Endothelial cell (in vitro differentiated cells): ENCODE results near the gene ZNF70. TPM values are rescaled to one million over a fixed set of nuclear protein-coding genes. Genes with fewer than 3 reads are reported as not detected.

Experiments
- DNase-seq: peaks from one replicate; pipeline ENCODE4 v3.0.0; 2021; ENCODE audit warnings: low spot score
- H3K27ac Mint-ChIP-seq: one replicate; pipeline ENCODE4 v1.8.0; 2021; ENCODE audit warnings: mixed read lengths, inconsistent platforms; ENCODE audit not compliant: unreplicated experiment
- H3K27me3 Mint-ChIP-seq: one replicate; pipeline ENCODE4 v1.8.0; 2021; ENCODE audit warnings: mild to moderate bottlenecking, moderate library complexity, mixed read lengths, inconsistent platforms; ENCODE audit not compliant: unreplicated experiment
- H3K36me3 Mint-ChIP-seq: one replicate; pipeline ENCODE4 v1.8.0; 2021; ENCODE audit warnings: mild to moderate bottlenecking, low read depth, mixed read lengths, inconsistent platforms; ENCODE audit not compliant: unreplicated experiment
- H3K4me1 Mint-ChIP-seq: one replicate; pipeline ENCODE4 v1.8.0; 2021; ENCODE audit warnings: mild to moderate bottlenecking, mixed read lengths, inconsistent platforms; ENCODE audit not compliant: unreplicated experiment
- H3K4me3 Mint-ChIP-seq: one replicate; pipeline ENCODE4 v1.8.0; 2021; ENCODE audit warnings: mild to moderate bottlenecking, mixed read lengths, inconsistent platforms; ENCODE audit not compliant: unreplicated experiment
- H3K9me3 Mint-ChIP-seq: one replicate; pipeline ENCODE4 v1.8.0; 2021; ENCODE audit warnings: mixed read lengths, inconsistent platforms; ENCODE audit not compliant: unreplicated experiment
- total RNA-seq: library from RNA; stranded (reverse); fragmentation: NEBNext Ultra II Directional; extraction: Animal tissue kit (Norgen Biotek cat#: 25700); gene quantifications from one replicate; pipeline ENCODE4 v1.2.1, GENCODE V29; 2021; ENCODE audit not compliant: unreplicated experiment
- TF ChIP-seq, protein P1 (sequence below): fragments of 200-600 bp; sonication (generic); IDR thresholded peaks from one replicate; pipeline ENCODE4 v1.5.0; 2021; ENCODE audit warnings: antibody characterized with exemption; ENCODE audit not compliant: unreplicated experiment

ZNF70 gene
- total RNA-seq, 1 donor from 2014 or later, result 8.0 TPM

DNA sequence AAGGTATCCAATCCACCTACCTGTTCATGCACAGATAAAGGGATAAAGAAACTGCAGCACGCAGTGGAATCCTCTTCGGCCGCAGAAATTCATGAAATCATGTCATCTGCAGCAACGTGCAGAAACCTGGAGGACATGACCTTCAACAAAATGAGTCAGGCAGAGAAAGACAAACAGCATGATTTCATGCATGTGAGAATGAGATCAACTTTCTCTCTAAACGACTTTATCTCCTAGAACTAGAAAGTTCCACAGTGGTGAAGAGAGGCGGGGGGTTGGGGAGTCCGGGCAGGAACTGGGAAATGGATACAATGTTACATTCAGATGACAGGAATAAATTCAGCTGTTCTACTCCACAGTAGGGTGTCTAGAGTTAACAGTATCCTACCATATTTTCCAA, 50.2 kb downstream of the ZNF70 start:
- TF ChIP-seq, protein P1, sequence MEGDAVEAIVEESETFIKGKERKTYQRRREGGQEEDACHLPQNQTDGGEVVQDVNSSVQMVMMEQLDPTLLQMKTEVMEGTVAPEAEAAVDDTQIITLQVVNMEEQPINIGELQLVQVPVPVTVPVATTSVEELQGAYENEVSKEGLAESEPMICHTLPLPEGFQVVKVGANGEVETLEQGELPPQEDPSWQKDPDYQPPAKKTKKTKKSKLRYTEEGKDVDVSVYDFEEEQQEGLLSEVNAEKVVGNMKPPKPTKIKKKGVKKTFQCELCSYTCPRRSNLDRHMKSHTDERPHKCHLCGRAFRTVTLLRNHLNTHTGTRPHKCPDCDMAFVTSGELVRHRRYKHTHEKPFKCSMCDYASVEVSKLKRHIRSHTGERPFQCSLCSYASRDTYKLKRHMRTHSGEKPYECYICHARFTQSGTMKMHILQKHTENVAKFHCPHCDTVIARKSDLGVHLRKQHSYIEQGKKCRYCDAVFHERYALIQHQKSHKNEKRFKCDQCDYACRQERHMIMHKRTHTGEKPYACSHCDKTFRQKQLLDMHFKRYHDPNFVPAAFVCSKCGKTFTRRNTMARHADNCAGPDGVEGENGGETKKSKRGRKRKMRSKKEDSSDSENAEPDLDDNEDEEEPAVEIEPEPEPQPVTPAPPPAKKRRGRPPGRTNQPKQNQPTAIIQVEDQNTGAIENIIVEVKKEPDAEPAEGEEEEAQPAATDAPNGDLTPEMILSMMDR, result no peak
- Mint-ChIP-seq H3K36me3 (peaks cover 27% of the 10 kb centered on the region), H3K4me1 (peaks cover 11% of the 10 kb centered on the region), H3K9me3 (no peaks in the 10 kb centered on the region), H3K27ac (no peak overlapping the region), H3K27me3 (no peaks in the 10 kb centered on the region), H3K4me3 (no peak overlapping the region)
- DNase-seq, result no peak

DNA sequence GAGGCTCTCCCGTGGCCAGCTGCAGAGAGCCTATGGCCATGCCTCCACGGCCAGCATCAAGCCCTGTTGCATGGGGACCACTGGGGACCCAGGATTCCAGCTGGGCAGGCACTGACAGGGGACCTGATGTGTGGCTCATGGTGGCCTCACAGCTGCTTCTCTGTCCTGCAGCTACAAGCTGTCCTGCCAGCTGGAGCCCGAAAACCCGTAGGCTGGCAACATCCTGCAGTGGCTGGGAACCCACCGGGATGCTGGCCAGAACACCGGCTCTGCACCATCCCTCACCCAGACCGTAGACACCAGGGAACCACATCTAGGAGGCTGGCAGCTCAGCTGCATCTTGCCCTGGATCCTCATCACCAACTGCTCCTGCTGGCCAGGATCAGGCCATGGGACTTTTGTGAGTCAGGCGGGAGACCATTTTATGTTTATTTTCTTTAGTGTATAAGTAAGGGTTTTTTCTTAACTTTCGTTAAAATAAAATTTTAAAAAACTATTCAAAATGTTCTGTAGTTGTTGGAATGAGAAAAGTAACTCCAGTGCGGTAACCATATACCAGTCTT, 52.2 kb downstream of the ZNF70 start:
- Mint-ChIP-seq H3K27me3 (peaks cover 1% of the 10 kb centered on the region), H3K4me1 (peaks cover 19% of the 10 kb centered on the region), H3K27ac (no peak overlapping the region), H3K9me3 (no peaks in the 10 kb centered on the region), H3K36me3 (peaks cover 24% of the 10 kb centered on the region), H3K4me3 (no peak overlapping the region)
- TF ChIP-seq, protein P1, result no peak
- no peak for DNase-seq

DNA sequence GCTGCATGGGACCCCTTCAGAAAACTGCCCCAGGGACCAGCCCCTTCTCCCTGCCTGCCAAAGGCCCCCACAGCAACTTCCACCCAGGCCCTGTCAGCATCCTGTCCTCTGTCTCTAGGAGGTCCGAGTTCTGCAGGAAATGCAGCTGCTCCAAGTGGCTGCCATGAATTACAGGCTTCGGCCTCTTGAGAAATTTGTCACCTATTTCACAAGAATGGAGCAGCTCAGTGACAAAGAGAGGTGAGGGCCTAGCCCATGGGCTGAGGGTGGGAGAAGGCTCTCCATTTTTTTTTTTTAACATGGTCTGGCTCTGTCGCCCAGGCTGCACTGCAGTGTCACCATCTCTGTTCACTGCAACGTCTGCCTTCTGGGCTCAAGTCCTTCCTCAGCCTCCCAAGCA, 52.8 kb downstream of the ZNF70 start:
- no peak overlapping the region for H3K4me3 Mint-ChIP-seq
- peaks cover 1% of the 10 kb centered on the region for H3K27me3 Mint-ChIP-seq
- no peak for DNase-seq
- H3K36me3 Mint-ChIP-seq, result peaks cover 26% of the 10 kb centered on the region
- H3K9me3 Mint-ChIP-seq, result no peaks in the 10 kb centered on the region
- TF ChIP-seq, protein P1, result no peak
- H3K27ac Mint-ChIP-seq, result no peak overlapping the region
- H3K4me1 Mint-ChIP-seq, result peaks cover 19% of the 10 kb centered on the region

DNA sequence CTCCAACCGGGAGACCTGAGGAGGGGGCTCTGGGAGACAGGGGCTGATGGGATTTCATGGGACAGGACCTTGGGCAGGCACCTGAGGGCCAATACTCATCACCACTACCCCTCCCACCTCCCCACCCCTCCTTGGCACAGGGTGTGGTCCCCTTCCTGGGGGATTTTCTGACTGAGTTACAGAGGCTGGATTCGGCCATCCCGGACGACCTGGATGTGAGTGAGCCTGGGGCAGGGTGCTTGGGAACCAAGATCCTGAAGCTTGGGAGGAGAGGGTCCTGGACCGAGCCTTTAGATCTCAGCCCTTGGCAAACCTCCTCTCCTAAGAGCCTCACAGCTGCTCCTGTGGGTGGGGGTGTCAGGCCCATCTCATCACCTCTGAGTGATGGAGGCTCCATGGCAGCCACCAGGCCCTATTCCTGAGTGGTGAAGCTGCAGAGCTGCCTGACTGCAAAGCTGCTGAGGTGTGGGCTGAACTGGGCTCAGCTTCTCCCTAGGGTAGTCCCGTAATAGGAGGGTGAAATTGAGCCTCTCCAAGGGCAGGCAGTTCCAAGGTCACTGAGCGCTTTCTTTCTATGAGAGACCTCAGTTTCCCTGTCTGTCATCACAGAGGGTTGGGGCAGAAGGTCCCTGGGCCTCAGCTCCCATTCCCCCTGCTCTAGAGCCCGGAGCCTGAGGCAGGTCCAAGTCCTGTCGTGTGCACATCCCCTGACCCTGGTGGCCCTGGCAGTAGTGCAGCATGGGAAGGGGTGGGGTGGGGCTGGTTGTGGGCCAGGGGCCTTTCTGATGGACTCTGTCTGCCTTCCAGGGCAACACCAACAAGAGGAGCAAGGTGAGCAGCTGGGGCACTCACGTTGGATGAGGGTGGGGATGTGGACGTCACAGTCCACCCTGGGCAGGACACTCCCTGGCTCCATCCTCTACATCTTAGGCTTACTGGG, 53.6 kb downstream of the ZNF70 start:
- Mint-ChIP-seq H3K27ac (no peak overlapping the region), H3K4me3 (no peak overlapping the region), H3K4me1 (peaks cover 19% of the 10 kb centered on the region), H3K36me3 (peaks cover 30% of the 10 kb centered on the region), H3K27me3 (peaks cover 1% of the 10 kb centered on the region), H3K9me3 (no peaks in the 10 kb centered on the region)
- TF ChIP-seq, protein P1, result no peak
- DNase-seq, result no peak

DNA sequence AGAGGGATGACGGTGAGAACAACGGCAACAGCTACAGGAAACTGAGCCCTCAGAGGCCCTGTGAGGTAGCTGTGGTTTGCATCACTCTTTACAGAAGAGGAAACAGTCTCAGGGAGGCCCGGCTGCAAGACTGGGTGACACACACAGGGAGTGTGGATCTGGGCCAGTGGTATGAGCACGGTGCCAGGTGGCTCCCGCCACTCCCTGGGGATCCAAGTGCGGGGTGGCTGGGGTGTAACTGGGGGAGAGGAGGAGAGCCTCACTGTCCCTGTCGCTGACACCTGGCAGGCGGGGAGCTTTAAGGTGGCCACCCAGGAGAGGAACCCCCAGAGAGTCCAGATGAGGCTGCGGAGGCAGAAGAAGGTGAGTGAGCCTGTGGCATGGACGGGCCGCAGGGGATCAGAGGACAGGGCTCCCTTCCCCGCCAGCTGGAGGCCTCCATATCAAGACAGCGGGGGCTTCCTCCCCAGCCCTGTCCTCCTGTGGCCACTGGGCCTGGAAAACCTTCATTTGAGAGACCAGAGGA, 54.5 kb downstream of the ZNF70 start:
- H3K4me1 Mint-ChIP-seq, result peaks cover 19% of the 10 kb centered on the region
- H3K36me3 Mint-ChIP-seq, result peaks cover 23% of the 10 kb centered on the region
- H3K9me3 Mint-ChIP-seq, result no peaks in the 10 kb centered on the region
- no peak for DNase-seq
- peaks cover 1% of the 10 kb centered on the region for H3K27me3 Mint-ChIP-seq
- TF ChIP-seq, protein P1, result no peak
- peak overlapping the region; percentile 33 for H3K27ac Mint-ChIP-seq
- no peak overlapping the region for H3K4me3 Mint-ChIP-seq
